Ramos (cell line): ENCODE data around the gene PRM1.

Source experiments
- in situ Hi-C: fragments of 300-500 bp; cut with MboI; formaldehyde crosslinking; loops from one replicate; pipeline ENCODE4 v1.14.3; 2022; ENCODE audit warnings: low sequenced_read_pairs; ENCODE audit not compliant: unreplicated experiment

The PRM1 gene

DNA sequence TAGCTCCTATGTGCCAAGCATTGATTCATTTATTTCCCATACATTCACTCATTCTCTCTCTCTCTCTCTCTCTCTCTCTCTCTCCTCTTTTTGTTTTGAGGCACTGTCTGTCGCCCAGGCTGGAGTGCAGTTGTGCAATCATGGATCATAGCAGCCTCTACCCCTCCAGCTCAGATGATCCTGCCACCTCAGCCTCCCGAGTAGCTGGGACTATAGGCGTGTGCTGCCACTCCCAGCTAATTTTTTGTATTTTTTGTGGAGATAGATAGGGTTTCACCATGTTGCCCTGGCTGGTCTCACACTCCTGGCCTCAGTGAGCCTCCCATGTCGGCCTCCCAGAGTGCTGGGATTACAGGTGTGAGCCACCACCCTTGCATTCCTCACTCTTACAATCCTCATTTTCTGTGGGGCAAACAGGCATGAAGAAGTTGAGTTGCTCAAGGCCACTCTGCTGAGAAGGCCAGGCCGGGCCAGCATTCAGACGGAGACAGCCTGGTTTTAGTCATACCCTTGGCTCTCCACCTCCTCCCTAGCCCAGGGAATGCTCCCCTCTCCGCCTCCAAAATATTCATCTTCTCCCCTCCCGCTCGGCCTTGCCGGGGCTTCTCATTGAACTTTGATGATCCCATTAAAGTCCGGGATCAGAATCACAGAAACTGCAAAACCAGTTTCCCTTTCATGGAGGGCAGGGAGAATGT lies 4.1 kb downstream of the PRM1 start:
- in situ Hi-C loops, result no loop called here

DNA sequence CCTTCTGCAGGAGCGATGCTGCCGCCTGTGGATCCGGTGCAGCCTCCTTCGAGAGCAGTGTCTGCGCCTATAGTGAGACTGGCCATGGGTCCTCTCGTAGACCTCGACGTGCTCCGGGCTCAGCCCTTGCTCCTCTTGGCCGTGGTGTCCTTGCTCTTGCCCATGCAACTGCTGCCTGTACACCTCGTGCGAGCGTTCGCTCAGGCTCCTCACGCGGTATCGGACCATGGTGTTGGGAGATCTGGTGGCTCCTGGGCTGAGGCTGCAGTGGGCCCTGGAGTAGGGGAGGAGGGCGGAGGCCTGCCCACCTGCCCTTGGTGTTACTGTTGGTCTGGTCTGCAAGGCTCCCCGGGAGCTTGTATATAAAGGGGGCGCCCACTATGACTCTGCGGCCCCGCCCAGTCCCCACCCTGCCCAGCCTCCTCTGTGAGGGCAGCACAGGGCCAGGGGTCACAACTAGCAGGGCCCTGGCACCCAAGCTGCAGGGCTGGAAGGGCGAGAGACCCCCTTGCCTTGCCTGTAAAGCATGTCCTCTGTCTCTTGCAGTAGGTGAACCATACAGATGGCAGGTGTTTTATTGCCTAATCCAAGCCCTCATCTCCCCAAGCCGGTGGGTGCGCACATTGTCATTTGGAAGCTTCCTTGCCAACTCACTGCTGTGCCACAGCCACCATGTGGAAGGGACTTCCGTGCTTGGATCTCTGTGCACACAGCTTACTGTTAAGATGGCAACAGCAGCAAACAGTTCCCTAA lies 4.8 kb downstream of the PRM1 start, which contains the start of gene PRM2:
Gene PRM2, minus strand, starts transcription at position 338 of the 753 bp plus-strand sequence. Its CDS starts 110 bp downstream, at position 228.
- in situ Hi-C loops, result no loop called here

DNA sequence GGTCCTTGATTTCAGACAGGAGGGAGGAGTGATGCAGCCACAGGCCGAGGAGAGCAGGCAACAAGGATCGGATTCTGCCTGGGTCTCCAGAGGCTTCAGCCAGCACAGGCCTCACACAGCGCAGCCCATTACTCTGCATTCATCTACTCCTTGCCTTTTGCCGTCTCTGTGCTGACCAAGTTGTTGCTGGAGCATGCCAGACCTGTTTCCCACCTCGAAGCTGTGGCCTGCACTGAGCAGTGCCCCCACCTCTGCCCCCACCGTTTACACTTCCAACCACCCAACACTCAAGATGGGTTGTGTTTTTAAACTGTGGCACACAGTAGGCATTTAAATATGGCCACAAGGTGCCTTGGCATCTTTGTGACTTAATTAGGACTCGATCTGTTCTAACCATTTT lies 6.2 kb downstream of the PRM1 start:
- in situ Hi-C loops, result no loop called here

GRCh38 chr16:11273721-11274324 lies 7.3 kb downstream of the PRM1 start:
- in situ Hi-C loops, result no loop called here

- in situ Hi-C loops, result no loop called here
These were observed 8.0 kb downstream of the PRM1 start, which contains the start of gene PRM3 for GRCh38 chr16:11272921-11273720. TSS of gene PRM3 (minus strand) at chr16:11273629. CDS start at chr16:11273595, 34 bp downstream.

DNA sequence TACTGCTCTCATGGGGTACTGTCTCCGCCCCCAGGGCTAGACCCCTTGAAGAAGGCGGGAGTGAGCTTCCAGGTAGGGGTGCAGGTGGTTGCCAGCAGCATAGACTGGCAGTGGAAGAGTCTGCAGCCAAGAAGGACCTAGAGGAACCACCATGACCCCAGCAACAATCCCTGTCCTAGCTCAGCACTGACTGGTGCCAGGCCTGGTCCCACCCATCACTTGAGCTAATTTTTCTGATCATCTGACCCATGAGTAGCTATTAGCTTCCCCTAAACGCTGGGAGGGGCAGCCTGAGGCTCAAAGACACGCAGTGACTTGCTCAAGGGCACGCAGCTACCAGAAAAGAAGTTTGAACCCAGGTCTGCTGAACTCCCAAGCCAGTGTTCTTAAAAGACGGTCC lies 8.6 kb downstream of the PRM1 start:
- in situ Hi-C loops, result no loop called here

GRCh38 chr16:11271610-11272009 lies 9.5 kb downstream of the PRM1 start:
- in situ Hi-C loops, result no loop called here

DNA sequence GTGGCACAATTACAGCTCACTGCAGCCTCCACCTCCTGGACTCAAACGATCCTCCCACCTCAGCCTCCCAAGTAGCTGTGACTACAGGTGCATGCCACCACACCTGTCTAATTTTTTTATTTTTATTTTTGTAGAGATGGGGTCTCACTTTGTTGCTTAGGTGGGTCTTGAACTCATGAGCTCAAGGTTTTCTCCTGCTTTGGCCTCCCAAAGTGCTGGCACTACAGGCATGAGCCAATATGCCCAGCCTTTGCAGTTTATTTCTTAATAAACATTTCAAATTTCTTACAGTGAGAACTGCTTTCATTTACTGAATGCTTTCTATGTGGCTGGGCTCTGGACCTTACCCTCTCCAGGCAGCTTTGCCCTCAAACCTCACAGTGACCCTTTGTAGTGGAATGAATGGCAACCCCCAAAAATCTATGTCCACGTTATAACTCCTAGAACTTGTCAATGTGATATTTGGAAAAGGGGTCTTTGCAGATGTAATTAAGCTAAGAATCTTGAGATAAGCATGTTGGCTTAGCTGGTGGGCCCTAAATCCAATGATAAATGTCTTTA lies 10.4 kb downstream of the PRM1 start:
- in situ Hi-C loops, result no loop called here

- in situ Hi-C loops, result no loop called here
These were observed 12.2 kb downstream of the PRM1 start, which contains the start of gene TNP2 for GRCh38 chr16:11268921-11269375. TSS of gene TNP2 (minus strand) at chr16:11269325. CDS start at chr16:11269262, 63 bp downstream.

DNA sequence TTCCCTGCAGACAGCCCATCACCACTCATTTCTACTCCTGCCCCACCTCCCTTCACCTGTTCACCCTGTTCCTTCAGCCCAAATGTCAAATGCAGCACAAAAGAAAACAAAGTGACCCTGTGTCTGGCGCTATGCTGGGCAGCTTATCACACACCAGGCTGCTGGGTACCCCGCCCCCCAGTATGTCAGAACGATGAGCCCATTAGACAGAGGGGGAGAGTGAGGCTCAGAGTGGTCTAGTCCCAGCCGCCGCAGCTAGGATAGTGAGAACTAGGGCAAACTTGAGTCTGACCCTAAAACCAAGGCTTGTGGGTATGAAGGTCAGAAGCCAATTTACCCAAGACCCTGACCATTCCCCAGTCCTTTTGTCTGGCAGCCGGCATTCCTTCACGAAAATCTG lies 16.0 kb downstream of the PRM1 start:
- in situ Hi-C loops, result no loop called here

- in situ Hi-C loops, result no loop called here
These were observed 16.8 kb downstream of the PRM1 start for GRCh38 chr16:11264155-11264832.

- in situ Hi-C loops, result no loop called here
These were observed 17.4 kb downstream of the PRM1 start for GRCh38 chr16:11263737-11264136.

- in situ Hi-C loops, result no loop called here
These were observed 18.2 kb downstream of the PRM1 start for GRCh38 chr16:11262915-11263314.

- in situ Hi-C loops, result no loop called here
These were observed 20.5 kb downstream of the PRM1 start for GRCh38 chr16:11260596-11260966.

DNA sequence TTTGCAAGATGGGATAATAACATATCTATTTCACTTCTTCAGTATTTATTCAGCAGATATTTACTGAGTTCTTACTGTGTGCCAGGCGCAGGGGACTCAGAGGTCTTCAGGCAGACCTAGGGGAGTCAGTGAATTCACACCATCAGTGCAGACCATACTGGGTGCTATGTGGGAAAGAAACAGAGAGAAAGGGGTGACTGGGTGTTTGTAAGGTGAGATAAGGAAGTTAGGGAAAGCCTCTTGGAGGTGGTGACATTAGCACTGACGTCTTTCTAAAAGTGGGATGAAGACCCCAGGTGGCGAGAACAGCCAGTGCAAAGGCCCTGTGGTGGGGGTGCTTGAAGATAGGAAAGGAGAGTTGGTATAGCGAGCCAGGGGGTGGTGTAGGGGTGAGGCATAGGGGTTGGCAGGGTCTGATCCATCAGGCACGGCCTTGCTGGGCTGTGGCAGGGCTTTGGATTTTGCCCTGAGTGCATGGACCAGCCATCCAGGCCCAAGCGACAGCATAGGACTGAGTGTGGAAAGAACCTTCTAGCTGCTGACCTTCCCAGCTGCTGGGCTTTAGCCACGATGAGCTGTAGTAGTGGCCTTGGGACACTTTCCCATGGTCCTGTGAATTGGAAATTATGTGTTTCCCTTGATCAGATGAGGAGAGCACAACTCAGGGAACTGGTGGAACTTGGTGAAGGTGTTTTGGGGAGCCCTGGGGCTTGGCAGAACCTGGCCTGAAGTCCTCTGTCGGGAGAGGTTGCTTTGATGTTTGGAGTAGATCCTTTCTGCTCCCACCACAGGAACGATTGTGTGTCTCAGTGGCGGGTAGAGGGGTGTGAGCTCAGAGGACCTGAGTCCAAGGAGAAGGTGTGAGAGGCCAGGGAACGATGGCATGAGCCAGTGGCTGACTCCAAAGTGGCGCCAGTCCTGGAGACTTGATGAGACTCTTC lies 21.2 kb downstream of the PRM1 start:
- in situ Hi-C loops, result loop anchor here (5.0 kb wide), 2 partner anchors 32 to 97 kb away; no protein-coding TSS in a partner anchor

- in situ Hi-C loops, result loop anchor here (5.0 kb wide), 2 partner anchors 33 to 98 kb away; no protein-coding TSS in a partner anchor
These were observed 22.3 kb downstream of the PRM1 start for GRCh38 chr16:11258553-11259492.
